HG03439 (cell line): Measurements from ENCODE around the gene ITGA5.

Experiments
- ATAC-seq: cut with Tn5 transposase; IDR thresholded peaks from one replicate; pipeline ENCODE4 v1.9.1; 2021; ENCODE audit warnings: mild to moderate bottlenecking, moderate library complexity; ENCODE audit not compliant: unreplicated experiment

ITGA5 gene

GRCh38 chr12:54419088-54419887 is at the start of gene ITGA5:
Gene ITGA5 (minus strand): TSS chr12:54419266. CDS start chr12:54419198, 68 bp downstream.
- ATAC-seq: no peak

- no peak for ATAC-seq
These were observed 46.9 kb upstream of the ITGA5 start for GRCh38 chr12:54465857-54466523.

GRCh38 chr12:54463484-54463883 is 44.4 kb upstream of the ITGA5 start:
- no peak for ATAC-seq

- ATAC-seq: no peak
These were observed 44.0 kb upstream of the ITGA5 start for GRCh38 chr12:54463034-54463433.

- ATAC-seq: no peak
These were observed 41.4 kb upstream of the ITGA5 start for GRCh38 chr12:54460317-54460923.

GRCh38 chr12:54459355-54459754 is 40.3 kb upstream of the ITGA5 start:
- no peak for ATAC-seq

GRCh38 chr12:54455760-54456469 is 36.8 kb upstream of the ITGA5 start:
- ATAC-seq: no peak

- ATAC-seq: no peak
These were observed 33.6 kb upstream of the ITGA5 start for GRCh38 chr12:54452628-54453027.

GRCh38 chr12:54448344-54448743 is 29.3 kb upstream of the ITGA5 start:
- no peak for ATAC-seq

GRCh38 chr12:54447917-54448316 is 28.9 kb upstream of the ITGA5 start:
- no peak for ATAC-seq

- no peak for ATAC-seq
These were observed 25.1 kb upstream of the ITGA5 start for GRCh38 chr12:54444206-54444605.

GRCh38 chr12:54443446-54443845 is 24.4 kb upstream of the ITGA5 start:
- ATAC-seq: no peak

- no peak for ATAC-seq
These were observed 23.9 kb upstream of the ITGA5 start for GRCh38 chr12:54442961-54443360.

GRCh38 chr12:54442099-54442498 is 23.0 kb upstream of the ITGA5 start:
- ATAC-seq: no peak

GRCh38 chr12:54439521-54440255 is 20.6 kb upstream of the ITGA5 start:
- no peak for ATAC-seq

- ATAC-seq: no peak
These were observed 20.0 kb upstream of the ITGA5 start for GRCh38 chr12:54439096-54439495.

- ATAC-seq: no peak
These were observed 19.5 kb upstream of the ITGA5 start for GRCh38 chr12:54438517-54438916.

- ATAC-seq: no peak
These were observed 18.6 kb upstream of the ITGA5 start for GRCh38 chr12:54437697-54438096.

- no peak for ATAC-seq
These were observed 18.2 kb upstream of the ITGA5 start for GRCh38 chr12:54437243-54437642.

GRCh38 chr12:54432815-54433164 is 13.7 kb upstream of the ITGA5 start:
- ATAC-seq: no peak
